PC-9 (cell line): Measurements from ENCODE around the gene SRSF6.

Source experiments
- CTCF ChIP-seq: fragments of 200-600 bp; sonication (generic); conservative IDR thresholded peaks from 2 replicates; pipeline ENCODE4 v1.6.1; 2017; ENCODE audit warnings: mixed run types, antibody characterized with exemption, mild to moderate bottlenecking, moderate library complexity
- EZH2 ChIP-seq: fragments of 200-600 bp; sonication (generic); IDR thresholded peaks from 2 replicates; pipeline ENCODE4 v1.8.0; 2017; ENCODE audit warnings: antibody characterized with exemption, low read depth

GRCh38 chr20:43448748-43449535, 8.8 kb upstream of the SRSF6 start:
- TF ChIP-seq CTCF, result peak; percentile 92
- TF ChIP-seq EZH2, result no peak
